Peyer's patch (tissue), 4 donors: ENCODE measurements around the gene PAIP2.

Experiments
- CTCF ChIP-seq, 6 experiments: fragments of 450-650 bp in 4 of 6; fragments of 200-600 bp in 2 of 6; sonication (generic) in 1 of 6; IDR thresholded peaks; one replicate each; pipeline ENCODE4 v1.5.1; 2017 to 2019; ENCODE audit warnings: antibody characterized with exemption in 6 of 6, mild to moderate bottlenecking in 3 of 6, moderate library complexity in 1 of 6
- POLR2A ChIP-seq, 2 donors: fragments of 450-650 bp; IDR thresholded peaks; one replicate each; pipeline ENCODE4 v1.5.1; 2017; ENCODE audit warnings: antibody characterized with exemption in 2 of 2, mild to moderate bottlenecking in 2 of 2, moderate library complexity in 2 of 2

GRCh38 chr5:139368613-139369012 lies 27.0 kb downstream of the PAIP2 start:
- no peak for TF ChIP-seq POLR2A (IDR thresholded peaks at IDR 0.05)
- no peak for TF ChIP-seq CTCF (IDR thresholded peaks at IDR 0.05)
